CD14-positive monocyte (primary cell): ENCODE measurements around the gene FOXD3. TPM values are rescaled to one million over a fixed set of nuclear protein-coding genes. Genes with fewer than 3 reads are reported as not detected.

ENCODE experiments used
- DNase-seq, 3 donors: peaks; one replicate each; pipeline ENCODE4 v3.0.0-alpha.2; 2011 to 2022
- H2AFZ ChIP-seq: 2 replicates; pipeline ENCODE4 v1.6.0; 2012; ENCODE audit warnings: mild to moderate bottlenecking, low read depth, low read length, inconsistent platforms; ENCODE audit not compliant: insufficient read depth, poor library complexity, severe bottlenecking
- H3K27ac ChIP-seq, 2 donors: 1 replicate in 1 of 2; 2 replicates in 1 of 2; pipeline ENCODE4 v1.5.1; 2012 to 2013; ENCODE audit warnings: low read length in 2 of 2, control low read depth in 1 of 2, inconsistent platforms in 1 of 2, low read depth in 1 of 2, mild to moderate bottlenecking in 1 of 2
- H3K27me3 ChIP-seq, 2 donors: one replicate each; pipeline versions ENCODE4 v1.6.0 to v1.6.1; 2011 to 2013; ENCODE audit warnings: low read length in 2 of 2; ENCODE audit not compliant: control insufficient read depth in 2 of 2, insufficient read depth in 2 of 2
- H3K36me3 ChIP-seq, 2 donors: replicated peaks in 1 of 2; 1 replicate in 1 of 2; 2 replicates in 1 of 2; pipeline versions ENCODE4 v1.5.1 to v1.6.1; 2012 to 2013; ENCODE audit warnings: low read length in 2 of 2, control low read depth in 1 of 2, inconsistent platforms in 1 of 2, mild to moderate bottlenecking in 1 of 2; ENCODE audit not compliant: insufficient read depth in 2 of 2, control insufficient read depth in 1 of 2
- H3K4me1 ChIP-seq, 2 donors: 1 replicate in 1 of 2; 2 replicates in 1 of 2; pipeline versions ENCODE4 v1.5.1 to v1.6.1; 2012 to 2013; ENCODE audit warnings: low read length in 2 of 2, control low read depth in 1 of 2, inconsistent platforms in 1 of 2, mild to moderate bottlenecking in 1 of 2, moderate library complexity in 1 of 2; ENCODE audit not compliant: insufficient read depth in 2 of 2, control insufficient read depth in 1 of 2
- H3K4me2 ChIP-seq: replicated peaks from 2 replicates; pipeline ENCODE3; 2012; ENCODE audit warnings: low read length, moderate library complexity, mild to moderate bottlenecking; ENCODE audit not compliant: poor library complexity, severe bottlenecking; ENCODE audit errors: extremely low read depth
- H3K4me3 ChIP-seq, 3 experiments: fragments of 200-600 bp in 1 of 3; sonication (generic) in 1 of 3; replicated peaks in 1 of 3; 1 replicate in 2 of 3; 2 replicates in 1 of 3; pipeline ENCODE4 v1.5.1; 2011 to 2013; ENCODE audit warnings: low read length in 3 of 3, mild to moderate bottlenecking in 3 of 3, control low read depth in 2 of 3, low read depth in 2 of 3, inconsistent platforms in 1 of 3, moderate library complexity in 1 of 3
- H3K79me2 ChIP-seq: 2 replicates; pipeline ENCODE4 v1.6.0; 2012; ENCODE audit warnings: mild to moderate bottlenecking, control low read depth, inconsistent platforms, low read length, moderate library complexity; ENCODE audit not compliant: insufficient read depth
- H3K9ac ChIP-seq: 2 replicates; pipeline ENCODE4 v1.6.0; 2017; ENCODE audit warnings: low read length, mild to moderate bottlenecking; ENCODE audit not compliant: insufficient read depth, poor library complexity, severe bottlenecking
- H3K9me3 ChIP-seq, 2 donors: replicated peaks in 1 of 2; 1 replicate in 1 of 2; 2 replicates in 1 of 2; pipeline versions ENCODE4 v1.5.1 to v1.6.1; 2012 to 2013; ENCODE audit warnings: low read length in 2 of 2, control low read depth in 1 of 2; ENCODE audit not compliant: control insufficient read depth in 1 of 2, insufficient read depth in 1 of 2
- H4K20me1 ChIP-seq: 2 replicates; pipeline ENCODE4 v1.6.0; 2012; ENCODE audit warnings: mild to moderate bottlenecking, low read length, control low read depth, moderate library complexity; ENCODE audit not compliant: insufficient read depth
- H3K27ac Mint-ChIP-seq, 7 donors: one replicate each; pipeline ENCODE4 v1.8.0; 2020; ENCODE audit warnings: mild to moderate bottlenecking in 7 of 7, mixed read lengths in 7 of 7, moderate library complexity in 6 of 7, inconsistent platforms in 2 of 7
- H3K27me3 Mint-ChIP-seq, 3 donors: one replicate each; pipeline ENCODE4 v1.8.0; 2021 to 2022; ENCODE audit warnings: low read depth in 3 of 3, mild to moderate bottlenecking in 3 of 3, mixed read lengths in 3 of 3, moderate library complexity in 3 of 3, inconsistent platforms in 1 of 3
- H3K36me3 Mint-ChIP-seq, 2 donors: one replicate each; pipeline ENCODE4 v1.8.0; 2020; ENCODE audit warnings: mixed read lengths in 2 of 2, inconsistent platforms in 1 of 2, mild to moderate bottlenecking in 1 of 2
- H3K4me1 Mint-ChIP-seq: one replicate; pipeline ENCODE4 v1.8.0; 2020; ENCODE audit warnings: mild to moderate bottlenecking, mixed read lengths
- H3K4me3 Mint-ChIP-seq, 2 donors: one replicate each; pipeline ENCODE4 v1.8.0; 2020; ENCODE audit warnings: mild to moderate bottlenecking in 2 of 2, mixed read lengths in 2 of 2, moderate library complexity in 1 of 2
- H3K9me3 Mint-ChIP-seq, 7 donors: one replicate each; pipeline ENCODE4 v1.8.0; 2020 to 2022; ENCODE audit warnings: mixed read lengths in 7 of 7, mild to moderate bottlenecking in 6 of 7, moderate library complexity in 6 of 7, inconsistent platforms in 2 of 7
- CTCF ChIP-seq: fragments of 200-600 bp; IDR thresholded peaks from one replicate; pipeline ENCODE4 v1.8.0; 2022; ENCODE audit warnings: antibody characterized with exemption, mild to moderate bottlenecking
- WGBS: methylation state at CpG from one replicate; pipeline ENCODE4 v1.1.5; 2013; ENCODE audit warnings: missing lambda C conversion rate; ENCODE audit not compliant: insufficient coverage; 5-methylcytosine and 5-hydroxymethylcytosine counted together
- intact Hi-C, 2 donors: fragments of 100-400 bp; cut with micrococcal nuclease; formaldehyde crosslinking; loops; one replicate each; pipeline versions ENCODE4 v1.15.0 to v1.15.1; 2023
- polyA plus RNA-seq, 3 donors: library from polyadenylated mRNA; depleted of rRNA in 1 of 3; unstranded in 2 of 3; stranded (reverse) in 1 of 3; fragments of 300-500 nt in 2 of 3; fragments of >200 nt in 1 of 3; fragmentation: Illumina TruSeq in 2 of 3; gene quantifications; 1 replicate in 2 of 3; 2 replicates in 1 of 3; pipeline ENCODE4 v1.2.3, GENCODE V29; 2012 to 2021

FOXD3 gene
- polyA plus RNA-seq, 3 donors, result not detected

GRCh38 chr1:63359561-63359960 lies 37.2 kb downstream of the FOXD3 start:
- TF ChIP-seq CTCF, result no peak
- peaks cover 16 to 21% (median 20%) of the 10 kb centered on the region in 3 donors for H3K27me3 Mint-ChIP-seq
- Histone ChIP-seq H3K79me2 (no peaks in the 10 kb centered on the region), H3K4me2 (no peak overlapping the region), H3K4me3 (no peak overlapping the region), H2AFZ (no peak overlapping the region), H4K20me1 (no peaks in the 10 kb centered on the region), H3K9ac (no peak overlapping the region), H3K27me3 (peaks cover 4 to 10% of the 10 kb centered on the region in 2 donors), H3K9me3 (no peaks in the 10 kb centered on the region), H3K27ac (no peak overlapping the region), H3K4me1 (no peaks in the 10 kb centered on the region), H3K36me3 (no peaks in the 10 kb centered on the region)
- no peaks in the 10 kb centered on the region for H3K4me1 Mint-ChIP-seq
- intact Hi-C loops, result no loop called here
- H3K4me3 Mint-ChIP-seq, result no peak overlapping the region
- peaks cover 0 to 6% (median 0%) of the 10 kb centered on the region in 7 donors for H3K9me3 Mint-ChIP-seq
- H3K27ac Mint-ChIP-seq, result no peak overlapping the region
- no peak for DNase-seq
- 75% methylated on average over 4 of the region's 5 CpGs for WGBS
- no peaks in the 10 kb centered on the region for H3K36me3 Mint-ChIP-seq

GRCh38 chr1:63362073-63362472 lies 39.7 kb downstream of the FOXD3 start:
- H3K27ac Mint-ChIP-seq, result no peak overlapping the region
- WGBS, result no CpG with 5 or more reads among the region's 1 CpG
- H3K9me3 Mint-ChIP-seq, result peaks cover 0 to 2% (median 0%) of the 10 kb centered on the region in 7 donors
- H3K36me3 Mint-ChIP-seq, result no peaks in the 10 kb centered on the region
- Histone ChIP-seq H3K4me2 (no peak overlapping the region), H4K20me1 (no peaks in the 10 kb centered on the region), H3K27me3 (no peaks in the 10 kb centered on the region), H3K9me3 (no peaks in the 10 kb centered on the region), H3K4me1 (peaks cover 3 to 4% of the 10 kb centered on the region in 2 donors), H2AFZ (no peak overlapping the region), H3K27ac (no peak overlapping the region), H3K79me2 (no peaks in the 10 kb centered on the region), H3K4me3 (no peak overlapping the region), H3K9ac (no peak overlapping the region), H3K36me3 (no peaks in the 10 kb centered on the region)
- peaks cover 7 to 22% (median 16%) of the 10 kb centered on the region in 3 donors for H3K27me3 Mint-ChIP-seq
- no peak for DNase-seq
- intact Hi-C loops, result loop anchor here in 1 of 2 donors (10.0 kb wide), 1 partner anchor 163 kb away; the partner anchor contains the start of genes EFCAB7 and ITGB3BP
- no peak overlapping the region for H3K4me3 Mint-ChIP-seq
- H3K4me1 Mint-ChIP-seq, result peaks cover 4% of the 10 kb centered on the region
- TF ChIP-seq CTCF, result no peak
